ENCODE data around the gene VWC2.
A peak's percentile ranks its signal among the peaks of the same experiment; 100 is the strongest.

Gene VWC2

DNA sequence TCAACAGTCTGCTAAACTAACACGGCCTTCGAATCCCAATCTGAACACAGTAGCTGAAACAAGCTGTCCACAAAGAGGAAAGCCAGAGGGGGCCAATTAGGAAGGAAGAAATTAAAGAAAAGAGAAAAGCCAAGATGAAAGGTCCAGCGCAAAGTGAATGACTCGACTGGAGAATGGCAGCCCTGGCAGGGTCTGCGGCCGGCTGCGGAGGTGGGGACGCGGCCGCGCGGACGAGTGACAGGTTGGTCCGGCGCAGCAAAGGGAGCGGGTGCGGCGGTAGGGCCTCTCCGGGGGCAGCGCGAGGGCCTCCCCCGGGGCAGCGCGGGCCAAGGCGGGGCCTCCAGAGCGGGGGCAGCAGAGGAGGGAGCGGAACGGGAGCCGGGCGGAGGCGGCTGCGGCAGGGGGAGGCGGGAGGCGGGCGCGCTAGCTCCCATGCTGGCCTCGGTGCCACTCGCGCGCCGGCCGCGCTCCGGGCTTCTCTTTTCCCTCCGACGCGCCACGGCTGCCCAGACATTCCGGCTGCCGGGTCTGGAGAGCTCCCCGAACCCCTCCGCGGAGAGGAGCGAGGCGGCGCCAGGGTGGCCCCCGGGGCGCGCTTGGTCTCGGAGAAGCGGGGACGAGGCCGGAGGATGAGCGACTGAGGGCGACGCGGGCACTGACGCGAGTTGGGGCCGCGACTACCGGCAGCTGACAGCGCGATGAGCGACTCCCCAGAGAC, at the start of gene VWC2:
TSS of gene VWC2 (plus strand) at position 421 of the 718 bp plus-strand sequence. CDS start 1,798 bp downstream, outside the sequence.
- no peak for DNase-seq (ENCODE audit: low spot score)

DNA sequence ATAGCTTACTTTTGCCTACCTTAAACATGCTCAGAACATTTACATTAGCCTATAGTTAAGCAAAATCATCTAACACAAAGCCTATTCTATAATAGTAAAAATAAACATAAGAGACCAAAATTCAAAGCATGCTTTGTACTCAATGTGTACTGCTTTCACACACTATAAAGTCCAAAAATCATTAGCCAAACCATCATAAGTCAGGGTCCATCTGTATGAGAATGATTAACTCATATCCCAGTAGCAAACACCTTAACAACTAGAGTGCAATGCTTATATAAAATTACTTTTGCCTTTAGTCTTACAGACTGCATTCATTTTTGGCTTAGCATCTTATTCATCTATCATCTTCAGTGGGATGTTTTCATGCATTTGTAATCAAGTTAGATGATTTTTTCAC, 49.4 kb upstream of the VWC2 start:
- no peak for DNase-seq (ENCODE audit: low spot score)

DNA sequence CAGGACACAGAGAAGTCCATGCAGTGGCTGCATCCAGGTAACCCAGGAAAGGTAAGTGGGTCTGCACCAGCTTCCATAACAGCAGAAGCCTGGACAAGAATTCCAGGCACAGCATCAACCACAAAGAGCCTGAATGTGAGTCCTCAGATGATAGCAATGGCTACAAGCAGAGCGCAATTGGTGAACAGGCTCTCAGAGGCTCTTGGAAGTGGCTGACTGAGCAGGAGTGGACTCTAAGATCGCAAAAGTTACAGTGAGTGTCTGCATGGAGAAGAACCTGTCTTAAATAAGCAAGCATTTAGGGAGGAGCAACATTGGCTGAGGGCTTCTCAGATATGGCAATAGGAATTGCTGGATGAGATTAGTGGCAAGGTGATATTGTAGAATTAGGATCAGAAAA, 41.6 kb upstream of the VWC2 start:
- no peak for DNase-seq (ENCODE audit: low spot score)

DNA sequence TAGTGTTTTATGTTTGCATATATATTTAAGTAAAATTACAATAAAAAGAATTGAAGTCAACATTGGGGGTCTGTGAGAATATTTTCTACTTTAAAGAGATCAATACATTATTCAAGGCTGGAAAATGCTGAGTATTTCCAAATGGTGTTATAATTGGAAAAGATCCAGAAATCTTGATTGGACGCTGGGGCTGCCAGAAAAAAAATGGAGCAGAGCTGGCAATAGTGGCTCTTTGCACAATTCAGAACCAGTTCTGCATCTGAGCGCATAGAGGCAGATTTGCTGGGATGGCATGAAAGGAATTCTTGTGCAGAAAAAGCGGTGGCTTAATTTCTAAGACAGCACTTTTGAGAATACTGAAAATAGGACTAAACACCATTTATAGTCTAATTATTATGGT, 10.8 kb upstream of the VWC2 start:
- DNase-seq (ENCODE audit: low spot score): no peak

DNA sequence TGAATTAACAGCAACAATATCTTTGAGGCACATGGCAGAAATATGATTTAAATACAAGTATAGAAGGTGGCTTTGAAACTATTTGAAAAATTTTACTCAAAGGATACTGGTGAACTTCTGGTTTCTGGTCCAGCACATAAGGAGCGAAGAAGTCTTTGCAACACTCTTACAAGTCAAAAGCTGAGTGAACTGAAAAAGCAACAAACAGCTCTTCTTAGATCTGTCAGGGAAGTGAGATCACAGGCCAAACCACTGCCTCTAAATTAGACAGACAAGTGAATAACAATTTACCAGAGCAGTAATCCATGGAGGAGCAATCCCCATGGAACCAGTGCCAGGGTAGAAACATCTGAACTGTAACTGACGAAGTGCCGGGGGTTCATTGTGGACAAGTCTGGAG, 9.6 kb upstream of the VWC2 start:
- no peak for DNase-seq (ENCODE audit: low spot score)

DNA sequence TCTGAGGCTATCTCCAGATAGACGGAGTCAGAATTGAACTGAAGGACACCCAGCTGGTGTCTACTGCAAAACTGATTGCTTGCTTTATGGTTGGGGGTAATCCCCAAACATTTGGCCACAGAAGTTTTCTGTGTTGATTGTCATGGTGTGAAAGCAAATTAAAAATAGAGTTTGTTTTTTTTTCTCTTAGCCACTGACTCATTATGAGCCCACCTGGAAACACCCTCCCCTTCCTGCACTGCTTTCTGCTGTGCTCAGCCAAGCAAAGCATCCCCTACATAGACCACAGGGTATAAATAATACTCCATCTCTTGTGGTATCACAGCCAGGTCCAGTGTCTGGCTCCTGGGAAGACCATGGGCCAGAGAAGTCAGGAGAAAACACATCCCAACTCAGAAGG, 6.5 kb upstream of the VWC2 start:
- no peak for DNase-seq (ENCODE audit: low spot score)

DNA sequence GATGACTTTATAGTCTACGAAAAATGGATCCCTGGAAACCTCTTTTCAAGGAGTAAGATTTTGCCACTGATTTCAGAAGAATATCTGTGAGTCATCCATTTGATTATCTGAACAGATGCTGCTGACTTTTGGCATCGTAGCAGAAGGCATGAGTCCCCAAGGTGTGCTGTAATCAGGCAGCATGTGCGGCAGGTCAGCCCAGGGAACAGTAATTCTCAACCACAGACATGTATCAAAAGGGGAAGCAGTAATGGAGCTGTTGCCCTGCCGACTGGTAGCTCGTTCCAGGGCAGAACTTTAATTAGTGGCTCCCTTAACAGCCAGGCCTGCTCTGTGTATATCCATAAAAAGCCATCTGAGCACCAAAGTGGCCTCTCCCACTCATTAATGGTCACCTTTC, 5.7 kb upstream of the VWC2 start:
- no peak for DNase-seq (ENCODE audit: low spot score)

DNA sequence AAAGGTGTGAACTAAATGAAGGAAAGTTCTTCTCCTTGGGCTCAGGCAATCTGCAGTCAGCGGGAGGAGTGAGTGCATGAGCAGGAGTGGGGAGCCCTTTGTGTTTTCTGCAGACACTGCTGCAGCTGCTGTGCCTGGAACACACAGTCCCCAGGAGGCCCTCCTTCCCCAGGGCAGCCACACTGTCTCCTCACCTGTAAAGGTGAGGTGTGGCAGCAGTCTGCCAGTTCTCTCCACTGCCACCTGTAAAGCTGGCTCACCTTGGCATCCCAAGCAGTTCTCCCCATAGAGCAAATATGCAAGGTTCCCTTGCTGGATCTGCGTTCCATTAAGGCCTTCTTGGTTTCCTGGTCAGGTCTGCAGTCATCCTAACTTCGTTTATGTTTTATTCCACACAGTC, 5.2 kb upstream of the VWC2 start:
- DNase-seq (ENCODE audit: low spot score): no peak

DNA sequence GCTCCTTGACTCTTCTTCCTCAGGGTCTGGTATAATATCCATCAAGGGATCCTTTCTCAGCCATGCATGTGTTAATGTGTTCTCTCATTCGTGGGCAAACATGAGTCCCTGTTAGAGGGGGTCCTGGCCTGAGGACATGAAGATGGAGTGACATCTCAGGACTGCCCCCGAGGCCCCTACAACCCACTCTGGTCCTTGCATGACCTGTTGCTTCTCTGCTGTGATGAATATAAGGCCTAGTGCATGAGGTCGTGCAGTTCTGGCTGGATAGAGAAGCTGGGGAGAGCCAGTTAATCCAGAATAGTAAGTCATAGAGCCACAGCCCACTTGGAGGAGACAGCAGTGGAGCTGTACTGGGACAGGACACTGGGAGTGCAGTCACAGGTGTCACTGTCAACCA, 4.6 kb upstream of the VWC2 start:
- DNase-seq (ENCODE audit: low spot score): no peak

DNA sequence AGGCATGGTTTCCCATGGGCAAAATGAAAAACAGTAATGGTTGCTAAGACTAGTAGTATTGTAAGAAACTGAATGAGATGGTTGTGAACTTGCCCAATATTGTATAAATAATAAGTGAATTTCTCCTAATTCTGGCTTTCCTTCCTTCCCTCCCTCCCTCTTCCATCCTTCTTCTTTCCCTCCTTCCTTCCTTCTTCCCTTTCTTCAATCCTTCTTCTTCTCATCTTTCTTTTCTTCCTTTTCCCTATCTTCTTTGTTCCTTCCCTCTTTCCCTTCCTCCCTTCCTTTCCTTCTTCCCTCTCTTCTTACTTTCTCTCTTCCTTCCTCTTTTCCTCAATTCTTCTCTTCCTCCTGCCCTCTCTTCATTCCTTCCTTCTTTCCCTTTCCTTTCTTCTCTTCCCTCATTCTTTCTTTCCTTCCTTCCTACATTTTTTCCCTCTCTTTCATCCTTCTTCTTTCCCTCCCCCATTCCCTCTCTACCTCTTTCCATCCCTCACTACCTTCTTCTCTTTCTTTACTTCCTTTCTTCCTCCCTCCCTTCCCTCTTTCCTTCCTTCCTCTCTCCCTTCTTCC, 4.1 kb upstream of the VWC2 start:
- DNase-seq (ENCODE audit: low spot score): no peak

DNA sequence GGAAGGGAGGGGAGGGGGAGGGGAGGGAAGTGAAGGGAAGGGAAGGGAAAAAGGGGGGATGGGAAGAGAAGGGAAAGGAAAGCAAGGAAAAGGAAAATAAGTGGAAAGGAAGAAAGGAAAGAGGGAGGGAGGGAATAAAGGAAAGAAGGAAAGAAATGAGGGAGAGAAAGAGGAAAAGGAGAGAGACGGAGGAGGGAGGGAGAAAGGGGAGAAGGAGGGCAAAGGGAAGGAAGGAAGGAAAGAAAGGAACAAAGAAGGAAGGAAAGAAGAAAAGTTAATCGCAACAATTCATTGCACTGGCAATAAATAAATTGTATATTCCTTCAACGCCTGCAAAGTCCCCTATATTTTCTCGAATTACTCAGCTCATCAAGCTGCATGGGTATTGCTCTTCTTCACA, 2.6 kb upstream of the VWC2 start:
- DNase-seq (ENCODE audit: low spot score): no peak

DNA sequence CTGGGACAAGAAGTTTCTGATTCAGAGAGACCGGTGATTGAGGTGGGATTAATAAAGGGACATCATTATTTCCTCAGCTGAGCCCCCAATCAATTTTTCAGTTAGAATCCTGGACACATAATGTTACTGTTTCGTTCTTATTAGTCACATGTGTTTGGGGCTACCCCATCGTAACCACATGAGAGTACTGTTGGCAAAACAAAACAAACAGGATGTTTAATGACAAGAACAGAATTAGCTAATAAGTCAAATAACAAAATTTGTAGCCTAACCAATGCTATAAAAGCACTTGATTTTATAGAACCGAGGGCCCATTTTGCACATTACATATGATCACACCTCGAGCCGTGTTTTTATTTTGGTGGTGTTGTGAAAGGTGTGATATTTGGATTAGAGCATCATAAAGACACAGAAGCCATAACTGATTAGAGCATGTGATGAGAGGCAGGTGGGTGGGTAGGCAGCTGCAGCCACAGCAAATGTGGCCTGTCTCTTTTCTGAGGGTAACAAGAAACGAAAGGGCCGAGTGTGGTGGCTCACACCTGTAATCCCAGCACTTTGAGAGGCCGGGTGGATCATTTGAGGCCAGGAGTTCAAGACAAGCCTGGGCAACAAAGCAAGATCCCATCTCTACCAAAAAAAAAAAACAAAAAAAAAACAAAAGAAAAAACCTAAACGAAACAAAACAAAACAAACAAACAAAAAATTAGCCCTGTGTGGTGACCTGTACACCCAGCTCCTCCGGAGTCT, 1.8 kb upstream of the VWC2 start:
- DNase-seq (ENCODE audit: low spot score): no peak

DNA sequence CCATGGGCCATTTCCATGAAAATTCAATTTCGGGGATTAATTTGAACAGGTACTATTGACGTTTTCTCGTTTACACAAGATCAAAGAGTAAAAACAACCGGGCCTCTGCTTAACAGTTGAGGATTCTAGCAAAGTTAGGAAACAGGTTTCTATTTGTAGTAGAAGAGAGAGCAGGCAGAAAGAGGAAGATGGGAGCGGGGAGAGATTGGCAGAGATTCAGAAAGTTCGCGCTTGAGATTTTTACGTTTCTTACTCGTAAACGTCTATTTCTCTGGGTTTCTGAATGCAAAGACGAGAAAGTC, 571 bp upstream of the VWC2 start:
- DNase-seq (ENCODE audit: low spot score): no peak

DNA sequence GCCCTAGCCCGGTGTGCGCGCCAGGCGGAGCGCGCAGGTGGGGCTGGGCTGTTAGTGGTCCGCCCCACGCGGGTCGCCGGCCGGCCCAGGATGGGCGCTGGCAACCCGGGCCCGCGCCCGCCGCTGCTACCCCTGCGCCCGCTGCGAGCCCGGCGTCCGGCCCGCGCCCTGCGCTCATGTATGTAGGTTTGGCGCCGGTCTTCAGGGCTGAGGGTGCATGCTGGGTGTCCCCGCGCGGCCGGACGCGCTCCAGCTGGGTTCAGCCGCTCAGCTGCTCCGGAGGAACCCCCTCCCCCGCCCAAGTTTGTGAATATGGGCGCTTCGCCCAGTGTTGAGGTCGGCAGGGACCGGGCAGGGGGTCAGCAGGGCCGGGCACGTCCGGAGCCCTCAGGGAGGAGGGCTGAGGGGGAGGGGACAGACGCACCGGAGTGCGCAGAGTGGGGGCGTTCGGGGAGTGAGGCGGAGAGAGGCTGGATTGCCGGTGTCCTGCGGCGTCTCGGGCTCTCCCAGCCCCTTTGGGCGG, 559 bp downstream of the VWC2 start:
- DNase-seq (ENCODE audit: low spot score): no peak

DNA sequence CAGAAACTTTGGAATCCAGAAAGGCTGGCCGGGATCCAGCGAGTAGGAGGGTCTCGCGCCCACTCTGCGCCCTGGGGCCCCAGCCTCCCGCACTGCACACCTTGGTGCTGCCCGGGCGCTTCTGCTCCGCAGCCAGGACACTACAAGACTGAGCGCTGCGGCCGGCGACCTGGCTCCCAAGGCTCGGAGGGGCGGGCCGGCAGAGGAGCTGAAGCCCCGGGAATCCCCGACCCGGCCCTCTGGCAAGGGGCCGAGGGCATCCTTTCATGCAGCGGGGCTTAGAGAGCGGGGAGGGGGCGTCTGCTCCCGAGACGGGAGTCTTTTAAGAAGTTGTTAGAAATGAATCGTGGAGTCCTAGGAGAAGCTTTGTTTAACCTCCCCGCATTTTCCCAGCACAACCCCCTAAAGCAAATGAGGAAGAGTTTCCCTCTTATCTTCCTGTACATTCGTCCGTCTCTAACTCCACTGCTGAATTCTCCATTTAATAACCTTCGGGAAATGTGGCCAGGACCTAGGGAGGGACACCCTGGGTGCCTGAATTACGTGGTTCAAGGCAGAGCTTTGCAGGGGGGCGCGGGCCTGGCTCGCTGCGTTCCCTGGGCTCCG, 1.1 kb downstream of the VWC2 start:
- no peak for DNase-seq (ENCODE audit: low spot score)

DNA sequence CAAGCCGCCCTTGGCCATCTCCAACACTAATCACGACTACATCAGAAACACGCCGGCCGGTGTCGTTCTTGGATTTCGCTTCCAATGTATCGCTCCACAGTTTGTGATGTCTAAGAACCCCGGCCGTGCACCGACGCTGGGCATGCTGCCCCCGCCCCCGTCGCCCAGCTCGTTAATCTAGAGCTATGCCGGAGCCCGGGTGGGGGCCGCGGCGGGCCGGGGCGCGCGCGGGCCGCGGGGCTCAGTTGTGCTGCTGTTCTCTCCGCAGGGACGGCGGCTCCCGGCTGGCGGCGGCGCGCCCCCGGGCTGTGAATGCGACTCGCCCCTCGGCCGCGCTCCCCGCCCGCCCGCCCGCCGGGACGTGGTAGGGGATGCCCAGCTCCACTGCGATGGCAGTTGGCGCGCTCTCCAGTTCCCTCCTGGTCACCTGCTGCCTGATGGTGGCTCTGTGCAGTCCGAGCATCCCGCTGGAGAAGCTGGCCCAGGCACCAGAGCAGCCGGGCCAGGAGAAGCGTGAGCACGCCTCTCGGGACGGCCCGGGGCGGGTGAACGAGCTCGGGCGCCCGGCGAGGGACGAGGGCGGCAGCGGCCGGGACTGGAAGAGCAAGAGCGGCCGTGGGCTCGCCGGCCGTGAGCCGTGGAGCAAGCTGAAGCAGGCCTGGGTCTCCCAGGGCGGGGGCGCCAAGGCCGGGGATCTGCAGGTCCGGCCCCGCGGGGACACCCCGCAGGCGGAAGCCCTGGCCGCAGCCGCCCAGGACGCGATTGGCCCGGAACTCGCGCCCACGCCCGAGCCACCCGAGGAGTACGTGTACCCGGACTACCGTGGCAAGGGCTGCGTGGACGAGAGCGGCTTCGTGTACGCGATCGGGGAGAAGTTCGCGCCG, 1.9 kb downstream of the VWC2 start:
- DNase-seq (ENCODE audit: low spot score): no peak

DNA sequence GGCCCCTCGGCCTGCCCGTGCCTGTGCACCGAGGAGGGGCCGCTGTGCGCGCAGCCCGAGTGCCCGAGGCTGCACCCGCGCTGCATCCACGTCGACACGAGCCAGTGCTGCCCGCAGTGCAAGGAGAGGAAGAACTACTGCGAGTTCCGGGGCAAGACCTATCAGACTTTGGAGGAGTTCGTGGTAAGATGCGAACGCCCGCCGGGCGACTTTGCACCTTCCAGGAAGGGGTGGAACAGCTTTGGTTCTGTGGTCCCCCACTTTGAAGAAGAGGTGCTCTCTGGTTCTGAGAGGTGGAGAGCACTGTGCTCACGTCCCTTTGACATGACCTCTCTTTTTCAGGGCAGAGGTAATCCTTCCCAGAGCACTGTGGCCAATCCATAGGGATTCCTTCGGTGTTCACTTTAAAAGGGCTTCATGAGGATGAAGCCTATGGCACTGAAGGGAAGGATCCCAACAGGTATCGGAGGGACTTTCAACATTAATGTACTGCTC, 2.6 kb downstream of the VWC2 start:
- no peak for DNase-seq (ENCODE audit: low spot score)

DNA sequence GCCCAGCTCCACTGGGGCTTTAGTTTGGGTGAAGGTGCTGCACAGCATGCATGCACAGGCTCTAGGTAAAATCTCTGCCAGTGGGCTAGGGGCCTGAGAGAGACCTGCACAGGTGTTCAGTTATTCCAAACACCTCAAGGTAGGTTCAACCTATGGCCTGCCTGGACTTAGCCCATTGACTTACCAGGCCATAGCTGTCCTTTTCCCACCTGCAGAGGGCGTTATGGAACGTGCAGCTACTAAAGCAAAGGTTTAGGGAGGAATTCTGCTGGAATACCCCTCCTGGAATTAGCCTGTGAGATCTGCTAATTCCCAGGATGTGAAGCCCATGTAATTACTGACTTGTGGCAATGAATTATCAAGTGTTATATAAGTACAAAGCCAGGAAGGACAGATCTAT, 3.6 kb downstream of the VWC2 start:
- no peak for DNase-seq (ENCODE audit: low spot score)

DNA sequence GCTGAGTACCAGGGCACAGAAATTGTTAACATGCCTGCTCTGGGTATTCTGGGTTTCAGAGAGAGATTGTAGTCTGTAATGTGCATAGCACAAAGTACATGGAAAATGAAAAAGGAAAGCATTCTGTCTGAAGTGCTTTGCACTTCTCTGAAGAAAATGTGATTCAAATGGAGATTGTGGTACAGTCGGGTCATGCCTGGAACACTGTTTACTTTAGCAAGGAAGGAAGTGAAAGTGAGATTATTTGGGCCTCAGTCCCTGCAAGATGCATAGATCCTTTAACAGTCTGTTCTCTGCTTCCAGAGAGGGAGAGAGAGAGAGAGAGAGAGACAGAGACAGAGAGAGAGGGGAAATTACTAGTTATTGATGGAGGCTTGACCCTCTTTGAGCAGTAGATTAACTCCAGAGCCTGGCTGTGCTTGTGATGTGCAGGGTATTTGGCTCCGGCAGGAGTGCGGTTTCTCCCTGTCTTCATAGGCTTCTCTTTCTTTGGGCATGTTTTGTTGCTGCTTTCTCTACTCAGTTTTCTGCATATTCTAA, 5.4 kb downstream of the VWC2 start:
- peak; percentile 22 for DNase-seq (ENCODE audit: low spot score)

DNA sequence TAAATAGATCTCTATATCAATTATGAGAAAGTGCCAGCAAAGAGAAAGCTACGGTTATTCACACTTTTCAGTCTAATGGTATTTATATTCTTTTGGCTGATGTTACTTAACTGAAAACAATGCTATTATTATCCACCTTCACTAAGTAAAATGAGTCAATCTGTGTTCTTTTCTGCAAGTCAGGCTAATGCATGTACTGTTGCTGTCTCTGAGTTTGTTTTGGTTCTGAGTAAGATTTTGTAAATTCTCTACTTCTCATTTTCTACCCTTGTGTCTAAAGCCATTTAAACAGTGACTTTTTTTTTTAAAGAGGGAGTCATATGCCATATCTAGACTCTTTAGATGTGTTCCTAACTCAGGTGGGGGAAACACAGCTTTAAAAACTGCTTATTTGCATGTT, 7.5 kb downstream of the VWC2 start:
- no peak for DNase-seq (ENCODE audit: low spot score)

DNA sequence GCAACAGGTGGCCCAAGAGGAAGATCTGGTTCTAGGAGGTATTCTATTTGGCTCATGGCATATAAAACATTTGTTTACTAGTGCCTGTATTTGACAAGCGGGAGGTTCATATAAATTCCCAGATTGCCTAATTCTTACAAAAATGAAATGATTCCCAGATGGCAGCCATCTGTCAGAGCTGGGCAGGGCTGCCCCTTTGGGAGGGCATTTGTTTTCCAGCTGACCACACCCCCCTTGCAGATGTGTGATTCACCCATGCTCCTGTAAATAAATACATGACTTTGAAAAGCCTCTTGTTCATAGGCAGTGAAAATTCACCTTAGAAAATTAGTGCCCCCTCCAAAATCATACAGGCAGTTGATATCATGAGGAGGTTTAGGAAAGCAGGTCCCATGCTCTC, 8.6 kb downstream of the VWC2 start:
- DNase-seq (ENCODE audit: low spot score): no peak

DNA sequence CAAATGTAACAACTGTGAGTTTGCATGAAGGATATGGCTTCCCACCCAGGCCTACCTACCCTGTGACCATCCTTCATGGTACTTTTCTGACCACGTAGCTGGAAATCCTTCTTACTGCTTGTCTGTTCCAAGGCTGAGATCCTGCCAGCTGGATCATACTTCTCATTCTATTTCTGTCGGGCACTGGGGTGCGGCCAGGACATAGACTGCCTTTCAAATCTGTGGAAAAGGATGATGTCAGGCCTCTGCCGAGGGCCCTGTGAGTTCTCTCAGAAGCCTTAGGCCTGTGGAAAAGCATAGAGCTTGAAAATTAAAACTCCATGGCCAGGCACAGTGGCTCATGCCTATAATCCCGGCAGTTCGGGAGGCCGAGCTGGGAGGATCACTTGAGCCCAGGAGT, 10.0 kb downstream of the VWC2 start:
- peak; percentile 44 for DNase-seq (ENCODE audit: low spot score)

All from Ammon's horn (tissue), 1 donor.